Coronary artery (tissue), 2 donors: Measurements from ENCODE around the gene HOXB6.

Experiments
- DNase-seq: peaks from one replicate; pipeline ENCODE4 v3.0.0-alpha.2; 2017; ENCODE audit warnings: low spot score
- H3K27ac ChIP-seq, 2 donors: fragments of 200-600 bp; sonication (generic); one replicate each; pipeline ENCODE4 v1.5.1; 2016 to 2019
- H3K4me3 ChIP-seq: fragments of 200-600 bp; sonication (generic); 2 replicates; pipeline ENCODE4 v1.5.1; 2016; ENCODE audit warnings: mild to moderate bottlenecking, moderate library complexity
- CTCF ChIP-seq: fragments of 200-600 bp; sonication (generic); IDR thresholded peaks from one replicate; pipeline ENCODE4 v1.5.1; 2019; ENCODE audit warnings: antibody characterized with exemption

HOXB6 gene

GRCh38 chr17:48559840-48560817, 44.7 kb downstream of the HOXB6 start:
- H3K27ac ChIP-seq = peak overlapping the region in 1 of 2 donors; percentile 87
- no peak for DNase-seq
- no peak overlapping the region for H3K4me3 ChIP-seq
- TF ChIP-seq CTCF = no peak

GRCh38 chr17:48559122-48559839, 45.5 kb downstream of the HOXB6 start:
- Histone ChIP-seq H3K4me3 (no peak overlapping the region), H3K27ac (peak overlapping the region in 1 of 2 donors; percentile 87)
- no peak for TF ChIP-seq CTCF
- no peak for DNase-seq

- DNase-seq = no peak
- TF ChIP-seq CTCF = no peak
- Histone ChIP-seq H3K4me3 (no peak overlapping the region), H3K27ac (peak overlapping the region in 1 of 2 donors; percentile 87)
These were observed 46.0 kb downstream of the HOXB6 start for GRCh38 chr17:48558831-48559121.

- Histone ChIP-seq H3K4me3 (no peak overlapping the region), H3K27ac (peak overlapping the region in 1 of 2 donors; percentile 87)
- no peak for TF ChIP-seq CTCF
- DNase-seq = no peak
These were observed 46.5 kb downstream of the HOXB6 start for GRCh38 chr17:48558057-48558830.

- no peak for DNase-seq
- Histone ChIP-seq H3K4me3 (peak overlapping the region; percentile 14), H3K27ac (peak overlapping the region; percentile 27 to 87)
- no peak for TF ChIP-seq CTCF
These were observed 48.0 kb downstream of the HOXB6 start for GRCh38 chr17:48556576-48557401.

GRCh38 chr17:48556229-48556575, 48.6 kb downstream of the HOXB6 start:
- no peak for DNase-seq
- TF ChIP-seq CTCF = no peak
- Histone ChIP-seq H3K27ac (peak overlapping the region in 1 of 2 donors; percentile 87), H3K4me3 (peak overlapping the region; percentile 73)
